Measurements from ENCODE around the gene IFNB1.

DNA sequence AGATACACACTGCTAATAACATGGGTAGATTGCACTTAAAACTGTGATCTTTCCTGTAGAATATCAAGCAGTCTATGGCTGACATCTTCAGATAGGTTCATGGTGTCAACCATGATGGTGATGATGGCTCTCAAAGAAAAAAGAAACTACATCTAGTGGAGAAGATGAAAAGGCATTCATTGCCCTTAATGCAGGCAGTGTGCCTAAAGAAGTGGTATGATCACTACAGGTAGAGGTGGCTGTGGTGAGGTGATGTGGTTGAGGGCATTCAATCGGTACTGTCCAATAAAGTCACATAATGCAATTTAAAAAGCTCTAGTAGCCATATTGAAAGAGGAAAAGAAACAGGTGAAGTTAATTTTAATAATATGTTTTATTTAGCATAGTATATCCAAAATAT lies 3.1 kb upstream of the IFNB1 start:
- TF ChIP-seq, protein P1, sequence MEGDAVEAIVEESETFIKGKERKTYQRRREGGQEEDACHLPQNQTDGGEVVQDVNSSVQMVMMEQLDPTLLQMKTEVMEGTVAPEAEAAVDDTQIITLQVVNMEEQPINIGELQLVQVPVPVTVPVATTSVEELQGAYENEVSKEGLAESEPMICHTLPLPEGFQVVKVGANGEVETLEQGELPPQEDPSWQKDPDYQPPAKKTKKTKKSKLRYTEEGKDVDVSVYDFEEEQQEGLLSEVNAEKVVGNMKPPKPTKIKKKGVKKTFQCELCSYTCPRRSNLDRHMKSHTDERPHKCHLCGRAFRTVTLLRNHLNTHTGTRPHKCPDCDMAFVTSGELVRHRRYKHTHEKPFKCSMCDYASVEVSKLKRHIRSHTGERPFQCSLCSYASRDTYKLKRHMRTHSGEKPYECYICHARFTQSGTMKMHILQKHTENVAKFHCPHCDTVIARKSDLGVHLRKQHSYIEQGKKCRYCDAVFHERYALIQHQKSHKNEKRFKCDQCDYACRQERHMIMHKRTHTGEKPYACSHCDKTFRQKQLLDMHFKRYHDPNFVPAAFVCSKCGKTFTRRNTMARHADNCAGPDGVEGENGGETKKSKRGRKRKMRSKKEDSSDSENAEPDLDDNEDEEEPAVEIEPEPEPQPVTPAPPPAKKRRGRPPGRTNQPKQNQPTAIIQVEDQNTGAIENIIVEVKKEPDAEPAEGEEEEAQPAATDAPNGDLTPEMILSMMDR (IDR thresholded peaks at IDR 0.05): no peak
- no peak for TF ChIP-seq EZH2 (IDR thresholded peaks at IDR 0.05)

Measured in neural progenitor cell (in vitro differentiated cells).